Kidney (tissue), 14 donors: Measurements from ENCODE around the gene CDK5R1. TPM values are rescaled to one million over a fixed set of nuclear protein-coding genes. Genes with fewer than 3 reads are reported as not detected.
A peak's percentile ranks its signal among the peaks of the same experiment; 100 is the strongest.
"Not testable (repeated sequence)": the region's sequence is repeated elsewhere in the genome, so short reads cannot be mapped to it uniquely, and the experiment has no call there.

Experiments
- DNase-seq, 5 donors: peaks; one replicate each; pipeline ENCODE4 v3.0.0-alpha.2; 2013 to 2020
- FAIRE-seq: peaks from 2 replicates; lab custom pipeline; 2012; peaks lifted over from hg19 to GRCh38; lab: Jason Lieb, UNC
- H3K27ac ChIP-seq, 2 donors: one replicate each; pipeline ENCODE4 v1.7.0; 2013; ENCODE audit warnings: low read depth in 2 of 2, low read length in 2 of 2, inconsistent platforms in 1 of 2
- H3K27me3 ChIP-seq: one replicate; pipeline ENCODE4 v1.7.1; 2013; ENCODE audit warnings: low read length, inconsistent platforms; ENCODE audit not compliant: control insufficient read depth, insufficient read depth
- H3K36me3 ChIP-seq, 3 donors: one replicate each; pipeline versions ENCODE4 v1.7.0 to v1.7.1; 2013; ENCODE audit warnings: low read length in 3 of 3, control low read depth in 1 of 3, inconsistent platforms in 1 of 3; ENCODE audit not compliant: insufficient read depth in 3 of 3, control insufficient read depth in 2 of 3
- H3K4me1 ChIP-seq, 3 donors: one replicate each; pipeline versions ENCODE4 v1.7.0 to v1.7.1; 2013; ENCODE audit warnings: low read length in 3 of 3, inconsistent platforms in 1 of 3, low read depth in 1 of 3; ENCODE audit not compliant: control insufficient read depth in 2 of 3, insufficient read depth in 2 of 3
- H3K4me3 ChIP-seq, 3 donors: one replicate each; pipeline versions ENCODE4 v1.7.0 to v1.8.1; 2013; ENCODE audit warnings: low read length in 3 of 3, control low read depth in 1 of 3, inconsistent platforms in 1 of 3
- H3K9ac ChIP-seq, 3 donors: one replicate each; pipeline versions ENCODE4 v1.7.0 to v1.7.1; 2013; ENCODE audit warnings: low read length in 3 of 3, control low read depth in 1 of 3, inconsistent platforms in 1 of 3
- H3K9me3 ChIP-seq, 3 donors: one replicate each; pipeline versions ENCODE4 v1.7.0 to v1.7.1; 2013; ENCODE audit warnings: low read length in 3 of 3, control low read depth in 1 of 3, inconsistent platforms in 1 of 3; ENCODE audit not compliant: control insufficient read depth in 2 of 3, insufficient read depth in 1 of 3
- CTCF ChIP-seq: IDR thresholded peaks from 3 replicates; pipeline ENCODE4 v1.5.1; 2012; ENCODE audit warnings: mild to moderate bottlenecking, moderate library complexity, borderline replicate concordance; ENCODE audit not compliant: insufficient read depth; ENCODE audit errors: extremely low read depth
- intact Hi-C: fragments of 100-400 bp; cut with DNase I; formaldehyde crosslinking; loops from one replicate; pipeline ENCODE4 v1.11.1; 2022
- polyA plus RNA-seq: library from polyadenylated mRNA; stranded (reverse); fragments of 350-450 nt; fragmentation: Illumina TruSeq; extraction: RNeasy Lipid Tissue Mini Kit (QIAGEN cat#74804); gene quantifications from one replicate; pipeline ENCODE4 v1.2.3, GENCODE V29; 2014; ENCODE audit warnings: low read depth, low replicate concordance; ENCODE audit not compliant: insufficient read depth
- total RNA-seq: library from RNA; stranded (reverse); fragmentation: NEBNext Ultra II Directional; extraction: Animal tissue kit (Norgen Biotek cat#: 25700); gene quantifications from one replicate; pipeline ENCODE4 v1.2.1, GENCODE V29; 2021
- donor health status: control.
- donor health status: control.
- donor health status: control.
- donor health status: control.
- donor health status: control.
- donor health status: DM: yes; HTN: yes; CAD: no.
- donor health status: Normal renal cell carcinoma (clear cell type).

The CDK5R1 gene
- total and polyA plus RNA-seq, 2 donors from 2014 or later = 0.67 to 1.5 TPM

GRCh38 chr17:32523017-32523680 is 36.4 kb downstream of the CDK5R1 start:
- Histone ChIP-seq H3K4me1 (peaks cover 0 to 11% (median 0%) of the 10 kb centered on the region in 3 donors), H3K9ac (no peak overlapping the region), H3K4me3 (no peak overlapping the region), H3K36me3 (no peaks in the 10 kb centered on the region), H3K9me3 (no peaks in the 10 kb centered on the region), H3K27ac (no peak overlapping the region), H3K27me3 (no peaks in the 10 kb centered on the region)
- no peak for TF ChIP-seq CTCF
- DNase-seq (no peak), FAIRE-seq (no peak)
- intact Hi-C loops = no loop called here

GRCh38 chr17:32523827-32524552 is 37.2 kb downstream of the CDK5R1 start:
- peaks cover 0 to 8% (median 0%) of the 10 kb centered on the region in 3 donors for H3K4me1 ChIP-seq
- H3K27me3 ChIP-seq = no peaks in the 10 kb centered on the region
- no peak for DNase-seq
- intact Hi-C loops = no loop called here
- TF ChIP-seq CTCF = no peak
- H3K9ac ChIP-seq = no peak overlapping the region
- no peak overlapping the region for H3K4me3 ChIP-seq
- no peaks in the 10 kb centered on the region for H3K9me3 ChIP-seq
- H3K27ac ChIP-seq = no peak overlapping the region
- no peak for FAIRE-seq
- no peaks in the 10 kb centered on the region for H3K36me3 ChIP-seq

GRCh38 chr17:32524553-32524880 is 37.7 kb downstream of the CDK5R1 start:
- H3K9me3 ChIP-seq, FAIRE-seq, H3K4me3 ChIP-seq, DNase-seq, H3K27ac ChIP-seq, H3K4me1 ChIP-seq, intact Hi-C loops, H3K27me3 ChIP-seq, H3K36me3 ChIP-seq, H3K9ac ChIP-seq: not testable (repeated sequence)

- H3K4me3 ChIP-seq = no peak overlapping the region
- no peaks in the 10 kb centered on the region for H3K36me3 ChIP-seq
- H3K27me3 ChIP-seq = no peaks in the 10 kb centered on the region
- peak in 1 of 5 donors; percentile 29 for DNase-seq
- no peak overlapping the region for H3K27ac ChIP-seq
- no peak for TF ChIP-seq CTCF
- no peak for FAIRE-seq
- intact Hi-C loops = no loop called here
- peaks cover 0 to 4% (median 0%) of the 10 kb centered on the region in 3 donors for H3K4me1 ChIP-seq
- H3K9ac ChIP-seq = no peak overlapping the region
- no peaks in the 10 kb centered on the region for H3K9me3 ChIP-seq
Measured at GRCh38 chr17:32525122-32525521, 38.3 kb downstream of the CDK5R1 start.
